Activated naive CD8-positive, alpha-beta T cell treated with anti-CD3 and anti-CD28 coated beads for 36 hours (primary cell): Measurements from ENCODE around the gene LRRC18. TPM values are rescaled to one million over a fixed set of nuclear protein-coding genes. Genes with fewer than 3 reads are reported as not detected.

Experiments used
- DNase-seq: peaks from one replicate; pipeline ENCODE4 v3.0.0; 2021
- H3K27ac Mint-ChIP-seq: one replicate; pipeline ENCODE4 v1.8.0; 2022; ENCODE audit warnings: mild to moderate bottlenecking, moderate library complexity, mixed read lengths
- H3K27me3 Mint-ChIP-seq: one replicate; pipeline ENCODE4 v1.8.0; 2022; ENCODE audit warnings: mild to moderate bottlenecking, mixed read lengths
- H3K36me3 Mint-ChIP-seq: one replicate; pipeline ENCODE4 v1.8.0; 2021; ENCODE audit warnings: mild to moderate bottlenecking, mixed read lengths
- H3K4me1 Mint-ChIP-seq: one replicate; pipeline ENCODE4 v1.8.0; 2021; ENCODE audit warnings: mixed read lengths
- H3K4me3 Mint-ChIP-seq: one replicate; pipeline ENCODE4 v1.8.0; 2022; ENCODE audit warnings: mild to moderate bottlenecking, moderate library complexity, mixed read lengths
- H3K9me3 Mint-ChIP-seq: one replicate; pipeline ENCODE4 v1.8.0; 2022; ENCODE audit warnings: mixed read lengths
- total RNA-seq, 2 experiments: library from RNA; stranded (reverse); gene quantifications; one replicate each; pipeline ENCODE4 v1.2.3, GENCODE V29; 2021

LRRC18 gene
- not detected for total RNA-seq

GRCh38 chr10:48939790-48940325, at the start of gene LRRC18:
LRRC18 (minus strand) TSS chr10:48939840; CDS start chr10:48914155, 25,685 bp downstream.
- H3K9me3 Mint-ChIP-seq = no peaks in the 10 kb centered on the region
- DNase-seq = no peak
- no peak within 1 kb of the TSS for H3K4me3 Mint-ChIP-seq

GRCh38 chr10:48985621-48986158, 46.0 kb upstream of the LRRC18 start:
- no peak for DNase-seq
- Mint-ChIP-seq H3K4me1 (no peaks in the 10 kb centered on the region), H3K36me3 (no peaks in the 10 kb centered on the region), H3K27ac (no peak overlapping the region), H3K27me3 (no peaks in the 10 kb centered on the region), H3K4me3 (no peak overlapping the region), H3K9me3 (no peaks in the 10 kb centered on the region)

More at GRCh38 chr10:48939790-48940325, at the start of gene LRRC18:
- Mint-ChIP-seq H3K27ac (no peak within 1 kb of the TSS), H3K27me3 (no peaks in the 10 kb centered on the region), H3K4me1 (no peaks in the 10 kb centered on the region), H3K36me3 (no peaks in the 10 kb centered on the region)

- H3K27ac Mint-ChIP-seq = no peak overlapping the region
- no peaks in the 10 kb centered on the region for H3K9me3 Mint-ChIP-seq
- DNase-seq = no peak
- no peaks in the 10 kb centered on the region for H3K36me3 Mint-ChIP-seq
- no peak overlapping the region for H3K4me3 Mint-ChIP-seq
- H3K27me3 Mint-ChIP-seq = no peaks in the 10 kb centered on the region
- H3K4me1 Mint-ChIP-seq = no peaks in the 10 kb centered on the region
Observed at GRCh38 chr10:48983648-48984351, 44.2 kb upstream of the LRRC18 start.

GRCh38 chr10:48982584-48982983, 42.9 kb upstream of the LRRC18 start:
- Mint-ChIP-seq H3K4me3 (no peak overlapping the region), H3K27ac (no peak overlapping the region), H3K27me3 (no peaks in the 10 kb centered on the region), H3K9me3 (no peaks in the 10 kb centered on the region), H3K4me1 (no peaks in the 10 kb centered on the region), H3K36me3 (no peaks in the 10 kb centered on the region)
- DNase-seq = no peak

- Mint-ChIP-seq H3K4me3 (no peak overlapping the region), H3K36me3 (no peaks in the 10 kb centered on the region), H3K27me3 (peaks cover under 1% of the 10 kb centered on the region), H3K9me3 (no peaks in the 10 kb centered on the region), H3K27ac (no peak overlapping the region), H3K4me1 (no peaks in the 10 kb centered on the region)
- peak; percentile 31 for DNase-seq
Observed at GRCh38 chr10:48981310-48981907, 41.8 kb upstream of the LRRC18 start.

GRCh38 chr10:48978318-48978717, 38.7 kb upstream of the LRRC18 start:
- H3K27me3 Mint-ChIP-seq = peaks cover 3% of the 10 kb centered on the region
- no peak overlapping the region for H3K4me3 Mint-ChIP-seq
- H3K36me3 Mint-ChIP-seq = no peaks in the 10 kb centered on the region
- H3K4me1 Mint-ChIP-seq = no peaks in the 10 kb centered on the region
- H3K9me3 Mint-ChIP-seq = no peaks in the 10 kb centered on the region
- no peak overlapping the region for H3K27ac Mint-ChIP-seq
- no peak for DNase-seq

GRCh38 chr10:48976196-48976595, 36.6 kb upstream of the LRRC18 start:
- Mint-ChIP-seq H3K36me3 (no peaks in the 10 kb centered on the region), H3K9me3 (no peaks in the 10 kb centered on the region), H3K4me1 (no peaks in the 10 kb centered on the region), H3K27ac (no peak overlapping the region), H3K4me3 (no peak overlapping the region), H3K27me3 (peaks cover 3% of the 10 kb centered on the region)
- no peak for DNase-seq

GRCh38 chr10:48974510-48975156, 35.0 kb upstream of the LRRC18 start:
- no peak overlapping the region for H3K4me3 Mint-ChIP-seq
- H3K27ac Mint-ChIP-seq = no peak overlapping the region
- H3K9me3 Mint-ChIP-seq = no peaks in the 10 kb centered on the region
- H3K27me3 Mint-ChIP-seq = peaks cover 3% of the 10 kb centered on the region
- no peaks in the 10 kb centered on the region for H3K4me1 Mint-ChIP-seq
- H3K36me3 Mint-ChIP-seq = no peaks in the 10 kb centered on the region
- DNase-seq = no peak

- Mint-ChIP-seq H3K27me3 (peaks cover 3% of the 10 kb centered on the region), H3K36me3 (no peaks in the 10 kb centered on the region), H3K9me3 (no peaks in the 10 kb centered on the region), H3K4me1 (no peaks in the 10 kb centered on the region), H3K27ac (no peak overlapping the region), H3K4me3 (no peak overlapping the region)
- DNase-seq = no peak
Observed at GRCh38 chr10:48973065-48973464, 33.4 kb upstream of the LRRC18 start.

GRCh38 chr10:48970654-48971053, 31.0 kb upstream of the LRRC18 start:
- H3K27me3 Mint-ChIP-seq = no peaks in the 10 kb centered on the region

GRCh38 chr10:48970046-48970445, 30.4 kb upstream of the LRRC18 start:
- Mint-ChIP-seq H3K36me3 (no peaks in the 10 kb centered on the region), H3K4me1 (no peaks in the 10 kb centered on the region), H3K4me3 (no peak overlapping the region), H3K27ac (no peak overlapping the region), H3K9me3 (no peaks in the 10 kb centered on the region), H3K27me3 (no peaks in the 10 kb centered on the region)
- no peak for DNase-seq

More at GRCh38 chr10:48970654-48971053, 31.0 kb upstream of the LRRC18 start:
- no peak for DNase-seq
- Mint-ChIP-seq H3K36me3 (no peaks in the 10 kb centered on the region), H3K27ac (no peak overlapping the region), H3K4me3 (no peak overlapping the region), H3K4me1 (no peaks in the 10 kb centered on the region), H3K9me3 (no peaks in the 10 kb centered on the region)

- Mint-ChIP-seq H3K27me3 (no peaks in the 10 kb centered on the region), H3K9me3 (no peaks in the 10 kb centered on the region), H3K27ac (no peak overlapping the region), H3K4me3 (no peak overlapping the region), H3K4me1 (no peaks in the 10 kb centered on the region), H3K36me3 (no peaks in the 10 kb centered on the region)
- no peak for DNase-seq
Observed at GRCh38 chr10:48968036-48968435, 28.4 kb upstream of the LRRC18 start.

- Mint-ChIP-seq H3K9me3 (no peaks in the 10 kb centered on the region), H3K27ac (no peak overlapping the region), H3K4me3 (no peak overlapping the region), H3K36me3 (no peaks in the 10 kb centered on the region), H3K27me3 (no peaks in the 10 kb centered on the region), H3K4me1 (no peaks in the 10 kb centered on the region)
- no peak for DNase-seq
Observed at GRCh38 chr10:48965460-48965859, 25.8 kb upstream of the LRRC18 start.

GRCh38 chr10:48964038-48964437, 24.4 kb upstream of the LRRC18 start:
- Mint-ChIP-seq H3K36me3 (no peaks in the 10 kb centered on the region), H3K27me3 (no peaks in the 10 kb centered on the region), H3K4me1 (no peaks in the 10 kb centered on the region), H3K9me3 (no peaks in the 10 kb centered on the region), H3K4me3 (no peak overlapping the region), H3K27ac (no peak overlapping the region)
- no peak for DNase-seq

- H3K9me3 Mint-ChIP-seq = no peaks in the 10 kb centered on the region
- DNase-seq = no peak
- no peaks in the 10 kb centered on the region for H3K36me3 Mint-ChIP-seq
- H3K4me3 Mint-ChIP-seq = no peak overlapping the region
- no peak overlapping the region for H3K27ac Mint-ChIP-seq
- H3K27me3 Mint-ChIP-seq = no peaks in the 10 kb centered on the region
- H3K4me1 Mint-ChIP-seq = no peaks in the 10 kb centered on the region
Observed at GRCh38 chr10:48958598-48959190, 19.1 kb upstream of the LRRC18 start.
